Activated CD4-positive, alpha-beta T cell treated with anti-CD3 and anti-CD28 coated beads, Interleukin-2, amount 50 U/mL, for 4 hours (primary cell): Measurements from ENCODE around the gene YJEFN3.
A peak's percentile ranks its signal among the peaks of the same experiment; 100 is the strongest.

Experiments
- DNase-seq, 2 experiments: peaks; one replicate each; pipeline ENCODE4 v3.0.0-alpha.2; 2020

Gene YJEFN3

DNA sequence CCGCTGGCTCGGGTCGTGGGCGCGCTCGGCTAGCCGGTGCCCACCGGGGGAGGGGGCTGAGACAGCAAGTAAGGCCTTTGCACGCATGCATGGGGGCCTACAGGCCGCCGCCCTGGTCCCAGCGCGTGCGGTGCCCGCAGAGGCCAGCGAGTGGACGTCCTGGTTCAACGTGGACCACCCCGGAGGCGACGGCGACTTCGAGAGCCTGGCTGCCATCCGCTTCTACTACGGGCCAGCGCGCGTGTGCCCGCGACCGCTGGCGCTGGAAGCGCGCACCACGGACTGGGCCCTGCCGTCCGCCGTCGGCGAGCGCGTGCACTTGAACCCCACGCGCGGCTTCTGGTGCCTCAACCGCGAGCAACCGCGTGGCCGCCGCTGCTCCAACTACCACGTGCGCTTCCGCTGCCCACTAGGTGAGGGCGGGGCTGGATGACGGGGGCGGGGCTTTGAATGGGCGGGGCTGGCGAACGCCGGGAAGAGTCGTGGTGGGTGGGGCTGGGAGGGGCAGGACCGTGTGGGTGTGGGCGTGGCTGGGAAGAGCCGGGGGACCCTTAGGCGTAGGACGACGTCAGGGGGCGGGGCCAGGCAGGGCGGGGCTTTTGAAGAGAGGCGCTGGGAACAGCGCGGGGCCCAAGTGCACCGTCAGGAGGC lies 11.5 kb downstream of the YJEFN3 start:
- DNase-seq = peak; percentile 64 to 65

DNA sequence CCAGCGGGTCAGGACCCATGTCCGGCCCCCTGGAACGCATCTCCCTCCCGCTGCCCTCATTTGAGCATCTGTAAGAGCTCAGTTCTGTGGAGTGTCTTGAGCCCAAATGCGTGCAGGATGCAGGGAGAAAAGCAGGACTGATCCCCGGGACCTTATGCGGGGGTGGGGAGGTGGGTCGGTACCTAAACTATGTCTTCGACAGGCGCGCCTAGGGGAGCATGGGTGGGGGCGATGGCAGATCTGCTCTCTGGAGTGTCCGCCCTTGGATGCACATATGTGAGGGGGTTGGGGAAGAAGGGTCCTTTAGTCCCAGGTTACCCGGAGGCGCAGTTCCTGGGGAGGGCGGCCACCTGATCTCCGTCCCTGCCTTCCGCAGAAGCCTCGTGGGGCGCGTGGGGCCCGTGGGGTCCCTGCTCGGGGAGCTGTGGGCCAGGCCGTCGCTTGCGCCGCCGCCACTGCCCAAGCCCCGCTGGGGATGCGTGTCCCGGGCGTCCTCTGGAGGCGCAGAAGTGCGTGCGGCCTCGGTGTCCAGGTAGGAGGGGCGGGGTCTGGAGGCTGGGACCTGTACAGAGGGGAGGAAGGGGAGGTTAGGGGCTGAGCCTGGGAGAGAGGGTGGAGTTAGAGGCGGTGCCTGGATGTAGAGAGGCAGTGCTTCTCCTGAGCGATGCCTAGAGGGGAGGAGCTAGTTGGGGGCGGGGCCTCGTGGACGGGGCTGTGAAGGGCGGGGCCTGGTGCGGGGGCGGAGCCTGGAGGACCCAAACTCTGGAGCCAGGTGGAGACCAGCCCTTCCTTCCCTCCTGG lies 12.2 kb downstream of the YJEFN3 start:
- peak; percentile 72 to 73 for DNase-seq

DNA sequence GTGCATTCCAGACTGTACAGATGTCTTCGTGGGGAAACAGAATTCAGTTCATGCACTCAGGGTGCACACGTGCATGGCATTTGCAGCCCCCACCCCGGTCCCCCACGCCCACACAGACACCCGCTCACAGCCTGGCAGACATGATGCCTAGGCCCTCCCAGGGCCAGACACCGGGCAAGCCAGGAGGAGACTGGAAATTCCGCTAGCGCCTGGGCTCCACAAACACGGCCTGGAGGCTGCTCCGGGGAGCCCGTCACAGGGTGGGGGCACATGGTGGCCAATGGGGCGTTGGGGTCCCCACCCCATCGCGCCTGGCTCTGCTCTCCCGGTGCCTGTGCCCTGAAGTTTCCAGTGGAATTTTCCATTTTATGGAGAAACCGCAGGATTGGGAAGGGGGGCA lies 12.9 kb downstream of the YJEFN3 start:
- DNase-seq = no peak

DNA sequence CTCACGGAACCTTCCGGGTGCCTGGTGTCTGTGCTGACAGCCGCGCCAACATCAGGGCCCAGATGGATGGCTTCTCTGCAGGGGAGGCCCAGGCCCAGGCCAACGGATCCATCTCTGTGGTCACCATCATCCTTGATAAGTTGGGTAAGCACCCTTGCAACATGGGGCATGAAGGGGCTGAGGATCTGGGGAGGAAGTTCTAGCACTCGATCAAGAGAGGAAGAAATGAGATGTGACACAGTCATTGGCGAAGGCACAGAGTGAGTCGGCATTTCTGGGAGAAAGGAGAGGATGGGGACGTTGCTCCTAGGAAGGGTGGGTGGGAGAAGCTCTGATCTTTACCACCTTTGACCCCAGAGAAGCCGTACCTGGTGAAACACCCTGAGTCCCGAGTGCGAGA lies 13.8 kb downstream of the YJEFN3 start:
- DNase-seq = no peak

DNA sequence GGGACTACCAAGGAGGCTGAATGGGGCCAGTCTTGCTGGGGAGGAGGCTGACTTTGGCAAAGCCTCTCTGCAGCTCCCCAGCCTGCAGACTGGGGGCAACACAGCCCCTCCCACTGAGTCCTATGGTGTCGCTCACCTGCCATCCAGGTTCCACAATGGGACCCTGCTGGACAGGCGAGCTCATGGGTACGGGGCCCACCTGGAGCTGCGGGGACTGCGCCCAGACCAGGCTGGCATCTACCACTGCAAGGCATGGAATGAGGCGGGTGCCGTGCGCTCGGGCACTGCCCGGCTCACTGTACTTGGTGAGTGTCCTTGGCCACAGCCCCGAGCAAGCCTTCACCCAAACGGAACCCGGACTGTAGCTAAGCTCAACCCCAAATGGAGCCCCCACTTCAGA lies 14.4 kb downstream of the YJEFN3 start:
- DNase-seq = no peak

DNA sequence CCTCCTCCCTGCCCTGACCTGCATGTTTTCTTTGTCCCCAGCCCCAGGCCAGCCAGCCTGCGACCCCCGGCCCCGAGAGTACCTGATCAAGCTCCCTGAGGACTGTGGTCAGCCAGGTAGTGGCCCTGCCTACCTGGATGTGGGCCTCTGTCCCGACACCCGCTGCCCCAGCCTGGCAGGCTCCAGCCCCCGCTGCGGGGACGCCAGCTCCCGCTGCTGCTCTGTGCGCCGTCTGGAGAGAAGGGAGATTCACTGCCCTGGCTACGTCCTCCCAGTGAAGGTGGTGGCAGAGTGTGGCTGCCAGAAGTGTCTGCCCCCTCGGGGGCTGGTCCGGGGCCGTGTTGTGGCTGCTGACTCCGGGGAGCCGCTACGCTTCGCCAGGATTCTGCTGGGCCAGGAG lies 14.9 kb downstream of the YJEFN3 start:
- DNase-seq = no peak

DNA sequence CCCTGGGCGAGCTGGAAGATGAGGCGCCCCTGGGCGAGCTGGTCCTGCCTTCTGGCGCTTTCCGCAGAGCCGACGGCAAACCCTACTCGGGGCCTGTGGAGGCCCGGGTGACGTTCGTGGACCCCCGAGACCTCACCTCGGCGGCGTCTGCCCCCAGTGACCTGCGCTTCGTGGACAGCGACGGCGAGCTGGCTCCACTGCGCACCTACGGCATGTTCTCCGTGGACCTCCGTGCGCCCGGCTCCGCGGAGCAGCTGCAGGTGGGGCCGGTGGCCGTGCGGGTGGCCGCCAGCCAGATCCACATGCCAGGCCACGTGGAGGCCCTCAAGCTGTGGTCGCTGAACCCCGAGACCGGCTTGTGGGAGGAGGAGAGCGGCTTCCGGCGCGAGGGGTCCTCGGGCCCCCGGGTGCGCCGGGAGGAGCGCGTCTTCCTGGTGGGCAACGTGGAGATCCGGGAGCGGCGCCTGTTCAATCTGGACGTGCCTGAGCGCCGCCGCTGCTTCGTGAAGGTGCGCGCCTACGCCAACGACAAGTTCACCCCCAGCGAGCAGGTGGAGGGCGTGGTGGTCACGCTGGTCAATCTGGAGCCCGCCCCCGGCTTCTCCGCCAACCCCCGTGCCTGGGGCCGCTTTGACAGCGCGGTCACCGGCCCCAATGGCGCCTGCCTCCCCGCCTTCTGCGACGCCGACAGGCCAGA lies 15.7 kb downstream of the YJEFN3 start:
- DNase-seq = no peak

DNA sequence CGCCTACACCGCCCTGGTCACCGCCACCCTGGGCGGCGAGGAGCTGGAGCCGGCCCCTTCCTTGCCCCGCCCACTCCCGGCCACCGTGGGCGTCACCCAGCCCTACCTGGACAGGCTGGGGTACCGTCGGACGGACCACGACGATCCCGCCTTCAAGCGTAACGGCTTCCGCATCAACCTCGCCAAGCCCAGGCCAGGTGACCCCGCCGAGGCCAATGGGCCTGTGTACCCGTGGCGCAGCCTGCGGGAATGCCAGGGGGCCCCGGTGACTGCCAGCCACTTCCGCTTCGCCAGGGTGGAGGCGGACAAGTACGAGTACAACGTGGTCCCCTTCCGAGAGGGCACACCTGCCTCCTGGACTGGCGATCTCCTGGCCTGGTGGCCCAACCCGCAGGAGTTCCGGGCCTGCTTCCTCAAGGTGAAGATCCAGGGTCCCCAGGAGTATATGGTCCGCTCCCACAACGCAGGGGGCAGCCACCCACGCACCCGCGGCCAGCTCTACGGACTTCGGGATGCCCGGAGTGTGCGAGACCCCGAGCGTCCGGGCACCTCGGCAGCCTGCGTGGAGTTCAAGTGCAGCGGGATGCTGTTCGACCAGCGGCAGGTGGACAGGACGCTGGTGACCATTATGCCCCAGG lies 16.4 kb downstream of the YJEFN3 start:
- DNase-seq = no peak

DNA sequence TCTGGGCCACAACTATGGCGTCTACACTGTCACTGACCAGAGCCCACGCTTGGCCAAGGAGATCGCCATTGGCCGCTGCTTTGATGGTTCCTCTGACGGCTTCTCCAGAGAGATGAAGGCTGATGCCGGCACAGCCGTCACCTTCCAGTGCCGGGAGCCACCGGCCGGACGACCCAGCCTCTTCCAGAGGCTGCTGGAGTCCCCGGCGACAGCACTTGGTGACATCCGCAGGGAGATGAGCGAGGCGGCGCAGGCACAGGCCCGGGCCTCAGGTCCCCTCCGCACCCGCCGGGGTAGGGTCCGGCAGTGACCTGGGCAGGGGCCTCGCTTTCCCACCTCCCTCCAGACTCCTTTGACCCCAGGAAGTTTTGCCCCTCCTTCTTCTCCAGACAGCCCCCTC lies 17.0 kb downstream of the YJEFN3 start:
- no peak for DNase-seq

DNA sequence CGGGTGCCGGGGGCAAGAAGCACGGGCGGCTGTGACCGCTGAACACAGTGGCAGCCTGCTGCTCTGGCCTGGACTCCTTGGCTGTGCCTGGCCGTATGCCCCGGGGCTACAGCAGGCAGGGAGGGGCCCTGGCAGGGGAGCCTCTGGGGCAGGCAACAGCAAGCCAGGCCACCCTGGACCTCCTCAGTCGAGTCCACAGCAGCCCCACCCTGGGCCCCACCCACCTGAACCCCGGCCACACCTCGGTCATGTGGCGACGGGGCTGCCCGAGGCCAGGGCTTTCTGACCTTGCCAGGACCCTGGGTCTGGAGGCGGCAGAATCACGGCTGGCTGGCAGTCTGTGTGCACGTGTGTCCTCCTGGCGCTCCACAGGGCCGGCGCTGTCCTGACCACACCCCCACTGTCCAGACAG lies 18.0 kb downstream of the YJEFN3 start:
- no peak for DNase-seq

DNA sequence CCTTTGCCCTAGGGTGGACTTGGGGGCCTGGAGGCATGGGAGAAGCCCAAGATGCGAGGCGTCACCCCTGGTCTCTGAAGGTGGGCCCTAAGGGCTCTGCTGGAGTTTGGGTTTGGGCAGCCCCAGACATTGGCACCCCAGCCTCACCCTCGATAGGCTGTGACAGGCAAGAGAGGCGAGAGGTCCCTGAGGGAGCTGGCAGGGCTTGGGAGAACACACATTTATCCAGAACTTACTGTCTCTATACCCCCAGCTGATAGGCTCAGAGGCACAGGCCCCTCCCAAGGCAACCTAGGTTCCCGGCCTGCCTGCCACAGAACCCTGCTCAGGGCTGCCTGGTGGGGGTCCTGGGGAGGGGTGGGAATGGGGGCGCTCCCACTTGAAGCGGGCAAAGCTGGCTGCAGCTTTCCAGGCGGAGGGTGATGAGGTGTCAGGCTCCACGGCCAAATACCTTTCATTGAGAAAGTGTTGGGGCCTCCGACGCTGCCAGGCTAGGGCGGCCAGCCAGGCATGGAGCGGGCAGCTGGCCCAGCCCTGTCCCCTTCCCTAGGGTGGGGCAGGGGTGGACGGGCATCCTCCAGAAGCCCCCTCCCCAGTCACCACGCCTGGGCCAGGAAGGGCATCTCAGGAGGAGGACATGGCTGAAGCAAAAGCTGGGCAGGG lies 19.1 kb downstream of the YJEFN3 start:
- no peak for DNase-seq

DNA sequence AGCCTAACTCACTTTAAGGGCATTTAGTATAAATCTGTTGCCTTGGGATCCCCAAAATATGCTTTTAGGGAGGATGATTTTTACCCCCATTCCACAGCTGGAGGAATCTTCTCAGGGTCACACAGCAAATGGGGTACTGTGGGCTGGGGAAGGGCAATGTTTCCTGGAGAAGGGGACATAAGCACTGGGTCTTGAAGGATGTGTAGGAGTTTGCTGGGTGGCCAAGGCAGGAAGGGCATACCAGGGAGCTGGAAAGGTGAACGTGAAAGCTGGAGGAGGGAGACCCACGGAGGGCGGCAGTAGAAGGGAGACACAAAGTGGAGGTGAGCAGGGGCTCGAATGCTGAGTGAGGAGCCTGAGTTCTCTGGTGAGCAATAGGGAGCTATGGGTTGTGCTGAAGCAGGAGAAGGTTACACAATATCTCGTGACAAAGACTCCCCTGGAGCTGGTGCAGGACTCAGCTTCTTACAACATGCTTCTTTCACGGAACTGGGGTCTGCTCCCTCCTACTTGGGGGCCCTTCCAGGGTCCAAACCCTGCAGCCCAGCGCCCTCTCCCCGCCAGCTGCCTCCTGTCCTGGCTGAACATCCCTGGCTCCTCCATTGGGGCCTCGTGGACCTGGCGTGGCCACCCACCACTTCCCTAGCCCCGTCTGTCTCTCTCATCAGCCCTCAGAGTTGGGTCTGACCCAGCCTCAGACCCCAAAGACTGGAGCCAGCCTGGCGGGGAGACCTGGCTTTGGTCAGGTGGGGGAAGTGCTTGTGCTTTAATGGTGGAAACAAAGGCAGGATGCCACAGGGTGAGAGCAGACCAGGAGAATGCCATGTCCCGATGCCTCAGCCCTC lies 20.4 kb downstream of the YJEFN3 start:
- DNase-seq = no peak

DNA sequence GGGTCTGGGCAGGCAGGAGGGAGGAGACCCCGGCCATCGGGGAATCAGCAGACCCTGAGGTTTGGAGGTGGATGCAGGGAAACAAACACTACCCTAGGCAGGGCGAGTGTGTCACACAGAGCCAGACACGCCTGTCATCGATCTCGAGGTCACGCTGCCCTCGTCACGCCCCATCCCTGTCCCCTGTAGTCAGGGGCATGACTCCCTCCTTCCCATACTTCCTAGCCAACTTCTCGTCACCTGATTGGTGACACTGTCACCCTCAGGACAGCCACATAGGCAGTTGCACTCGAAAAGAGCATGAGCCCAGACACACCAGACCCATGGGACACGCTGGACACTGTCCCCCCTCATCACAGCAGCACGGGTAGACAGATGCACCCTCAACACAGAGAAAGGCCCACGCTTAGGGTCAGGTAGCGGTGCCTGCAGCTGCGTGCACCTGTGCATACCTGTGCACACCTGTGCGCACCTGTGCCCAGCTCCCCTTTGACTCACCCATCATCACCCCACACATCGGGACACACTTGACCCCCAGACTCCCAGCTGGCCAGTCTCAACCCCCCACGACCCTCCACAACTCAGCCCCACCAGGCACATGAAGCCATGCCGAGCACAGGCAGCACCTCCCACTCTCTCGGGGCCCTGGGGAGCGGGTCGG lies 21.2 kb downstream of the YJEFN3 start:
- no peak for DNase-seq

DNA sequence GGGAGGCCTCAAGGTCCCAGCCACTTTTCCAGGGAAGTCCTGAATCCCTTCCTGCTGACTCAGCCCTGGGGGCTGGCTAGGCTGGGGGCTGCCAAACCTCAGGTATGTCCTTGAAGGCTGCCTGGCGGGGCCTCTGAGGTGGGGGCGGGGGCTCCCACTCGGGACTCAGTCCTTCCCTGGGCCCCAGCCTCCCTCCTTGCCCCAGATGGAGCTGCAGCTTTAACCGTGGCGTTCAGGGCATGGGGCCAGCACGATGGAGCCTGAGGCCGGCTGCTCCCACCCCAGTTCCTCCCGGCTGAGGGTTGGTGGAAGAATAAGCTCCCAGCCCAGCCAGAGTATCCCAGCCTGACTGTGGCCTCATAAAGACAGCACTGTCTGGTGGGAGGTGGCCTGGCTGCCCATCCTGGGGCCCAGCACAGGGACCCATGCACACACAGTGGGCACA lies 21.8 kb downstream of the YJEFN3 start:
- no peak for DNase-seq

DNA sequence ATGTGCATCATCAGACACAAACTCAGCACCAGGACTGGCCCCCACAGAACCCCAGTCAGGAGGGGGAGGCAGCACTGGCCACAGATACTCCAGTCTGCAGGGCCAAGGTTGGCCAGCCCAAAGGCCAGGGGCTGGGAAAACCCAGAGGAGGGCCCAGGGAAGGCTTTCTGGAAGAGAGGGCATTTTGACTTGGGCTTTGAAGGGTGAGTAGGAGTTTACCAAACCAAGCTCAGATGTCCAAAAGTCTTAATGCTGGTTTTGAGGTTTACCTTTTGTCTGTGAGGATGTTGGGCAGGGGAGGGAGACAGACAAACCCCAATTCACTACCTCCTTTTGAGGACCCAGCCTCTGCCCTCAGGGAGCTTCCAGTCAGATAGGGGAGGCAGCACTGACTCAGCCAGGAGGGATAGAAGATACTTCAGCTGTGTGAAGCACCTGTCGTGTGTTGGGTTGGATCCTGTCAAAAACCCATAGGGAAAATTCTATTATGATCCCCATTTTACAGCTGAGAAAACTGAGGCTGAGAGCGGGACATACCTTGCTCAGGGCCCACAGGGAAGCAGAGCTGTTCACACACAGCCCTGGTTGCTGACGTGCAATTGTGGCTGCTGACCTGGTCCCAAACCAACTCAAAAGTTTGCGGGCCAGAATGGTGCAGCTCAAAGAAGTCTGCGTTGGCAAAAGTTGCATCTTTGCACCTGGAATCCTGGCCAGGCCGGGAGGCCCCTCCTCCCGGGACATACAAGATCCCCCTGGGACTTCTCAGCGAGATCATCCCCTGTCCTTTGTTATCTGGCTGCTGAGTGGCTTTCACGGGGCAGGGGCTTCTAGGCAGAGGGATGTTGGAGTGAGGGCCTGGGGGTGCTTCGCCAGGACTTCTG lies 22.5 kb downstream of the YJEFN3 start:
- no peak for DNase-seq

DNA sequence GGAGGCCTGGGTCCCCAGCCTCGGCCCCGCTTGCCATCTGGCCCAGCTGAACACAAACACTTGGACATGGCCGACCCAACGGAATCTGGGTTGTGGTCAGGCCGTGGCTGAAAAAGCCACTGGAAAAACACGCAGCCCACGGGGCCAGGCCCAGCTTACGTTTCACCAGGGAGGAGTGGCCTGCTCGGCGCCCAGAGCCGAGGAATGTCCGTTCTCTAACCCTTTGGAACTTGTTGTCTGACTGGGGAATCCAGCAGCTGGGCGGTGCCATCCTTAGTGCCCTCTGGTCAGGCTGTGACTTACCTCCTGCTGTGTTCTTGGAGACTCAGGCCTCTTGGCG lies 23.1 kb downstream of the YJEFN3 start:
- no peak for DNase-seq

DNA sequence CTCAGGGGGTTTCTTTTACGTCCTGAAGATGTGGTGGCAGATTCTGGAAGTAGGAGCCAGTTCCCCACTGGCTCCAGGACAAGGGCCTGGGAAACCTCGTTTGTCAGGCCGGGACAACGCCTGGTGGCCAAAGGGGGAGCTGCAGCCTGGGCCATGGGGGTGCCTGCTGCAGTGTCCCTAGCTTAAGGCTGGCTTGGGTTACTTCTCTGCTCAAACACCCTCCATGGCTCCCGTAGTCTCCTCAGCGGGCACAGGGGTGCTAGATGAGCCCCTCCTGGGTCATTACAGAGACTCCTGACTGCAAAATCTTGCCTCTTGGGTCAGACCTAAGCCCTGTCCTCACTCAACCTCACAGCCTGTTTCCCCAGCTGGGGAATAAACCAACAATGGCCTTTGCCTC lies 24.1 kb downstream of the YJEFN3 start:
- no peak for DNase-seq

DNA sequence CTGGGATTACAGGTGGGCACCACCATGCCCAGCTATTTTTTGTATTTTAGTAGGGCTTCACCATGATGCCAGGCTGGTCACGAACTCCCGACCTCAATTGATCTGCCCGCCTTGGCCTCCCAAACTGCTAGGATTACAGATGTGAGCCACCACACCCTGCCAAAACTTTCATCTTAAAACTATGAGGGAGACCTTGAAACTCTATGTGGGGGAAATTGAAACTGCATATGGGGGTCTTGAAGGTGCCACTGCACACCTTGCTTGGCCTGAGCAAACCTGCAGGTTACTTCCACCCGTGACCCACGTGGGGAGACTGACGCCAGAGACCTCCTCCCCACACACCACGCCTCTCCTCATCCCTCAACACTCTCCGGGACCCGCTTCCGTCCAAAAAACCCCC lies 25.0 kb downstream of the YJEFN3 start:
- DNase-seq = no peak

DNA sequence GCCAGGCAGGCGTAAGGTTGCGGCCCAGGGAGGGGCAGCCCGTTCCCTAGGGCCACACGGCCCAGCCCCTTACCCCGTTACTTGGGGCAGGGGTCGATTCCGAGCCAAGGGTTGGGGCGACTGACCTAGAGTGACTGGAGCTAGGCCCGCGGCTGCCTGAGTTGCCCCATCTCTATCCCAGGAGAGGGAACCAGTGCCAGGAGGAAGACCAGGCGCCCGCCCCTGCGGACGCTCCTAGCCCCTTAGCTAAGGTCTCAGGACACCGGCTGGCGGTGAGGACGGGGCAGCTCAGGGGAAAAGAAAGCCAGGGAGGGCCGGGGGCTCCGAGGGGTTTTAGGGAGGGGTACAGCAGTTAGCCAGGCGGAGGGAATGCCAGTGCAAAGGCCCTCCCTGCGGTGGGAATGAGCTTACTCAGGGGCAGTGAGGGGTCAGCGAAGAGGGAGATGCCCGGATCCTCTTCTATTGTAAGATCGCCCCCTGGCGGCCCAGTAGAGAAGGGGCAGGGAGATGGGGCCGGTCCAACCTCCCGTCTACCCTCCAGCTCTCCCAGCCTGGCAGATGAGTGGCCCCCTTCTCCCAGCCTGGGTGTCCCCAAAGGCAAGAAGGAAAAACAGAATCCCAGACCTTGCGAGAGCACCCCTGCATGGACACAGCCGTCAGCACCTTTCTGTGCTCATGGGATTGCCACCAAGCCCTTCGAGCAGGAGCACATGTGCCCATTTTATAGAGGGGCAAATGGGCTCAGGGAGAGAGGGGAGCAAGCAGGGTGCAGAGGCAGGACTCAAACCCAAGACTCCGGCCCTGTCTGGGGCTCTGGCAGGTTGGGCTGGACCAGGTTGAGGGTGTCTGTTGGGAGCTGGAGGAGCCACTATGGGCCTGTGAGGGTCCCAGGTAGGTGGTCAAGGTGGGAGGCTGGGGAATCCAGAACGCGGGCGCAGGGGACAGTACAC lies 25.6 kb downstream of the YJEFN3 start:
- DNase-seq = peak; percentile 39 to 44
